Epithelial cell of esophagus (primary cell): Measurements from ENCODE around the gene MARVELD1.
A peak's percentile ranks its signal among the peaks of the same experiment; 100 is the strongest.
"Not testable (repeated sequence)": the region's sequence is repeated elsewhere in the genome, so short reads cannot be mapped to it uniquely, and the experiment has no call there.

Experiments
- DNase-seq: peaks from one replicate; pipeline ENCODE4 v3.0.0; 2010; ENCODE audit warnings: low read depth
- H3K4me3 ChIP-seq: 2 replicates; pipeline ENCODE4 v1.5.1; 2011; ENCODE audit warnings: mild to moderate bottlenecking, low read length, control low read depth
- CTCF ChIP-seq: IDR thresholded peaks from 2 replicates; pipeline ENCODE4 v1.5.1; 2011; ENCODE audit warnings: low read depth, mild to moderate bottlenecking, low read length, control low read depth, inconsistent platforms; ENCODE audit not compliant: insufficient read depth; ENCODE audit errors: missing control alignments

MARVELD1 gene

DNA sequence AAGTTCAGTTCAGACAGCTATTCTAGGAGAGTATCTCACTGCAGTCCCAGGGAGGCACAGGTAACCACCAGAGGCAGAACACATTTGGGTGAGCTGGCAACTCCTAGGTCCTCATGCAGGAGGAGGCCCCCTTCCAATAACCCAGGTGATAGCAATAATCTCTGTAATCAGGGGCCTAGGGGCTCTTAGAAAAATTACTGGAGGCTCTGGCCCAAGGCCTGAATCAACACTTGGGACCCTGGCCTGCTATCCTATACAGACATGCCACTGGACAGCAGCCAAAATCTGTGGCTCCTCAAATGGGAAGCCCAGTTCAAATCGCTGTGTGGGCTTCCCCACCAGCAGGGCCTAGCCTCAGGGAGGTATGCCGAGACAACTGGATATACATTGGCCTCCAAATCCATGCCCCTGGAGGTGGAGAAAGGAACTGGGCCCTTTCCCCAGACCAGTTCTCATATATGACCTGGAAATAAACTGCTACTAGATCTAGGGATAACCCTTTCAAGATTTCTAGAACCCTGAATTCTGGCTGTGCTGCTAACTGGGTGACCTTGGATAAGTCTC, 28.1 kb upstream of the MARVELD1 start:
- TF ChIP-seq CTCF = peak; percentile 57
- DNase-seq = peak; percentile 67
- H3K4me3 ChIP-seq = peak overlapping the region; percentile 99

- no peak for DNase-seq
- no peak for TF ChIP-seq CTCF
- peak overlapping the region; percentile 99 for H3K4me3 ChIP-seq
Observed at GRCh38 chr10:97686301-97686961, 27.1 kb upstream of the MARVELD1 start.

DNA sequence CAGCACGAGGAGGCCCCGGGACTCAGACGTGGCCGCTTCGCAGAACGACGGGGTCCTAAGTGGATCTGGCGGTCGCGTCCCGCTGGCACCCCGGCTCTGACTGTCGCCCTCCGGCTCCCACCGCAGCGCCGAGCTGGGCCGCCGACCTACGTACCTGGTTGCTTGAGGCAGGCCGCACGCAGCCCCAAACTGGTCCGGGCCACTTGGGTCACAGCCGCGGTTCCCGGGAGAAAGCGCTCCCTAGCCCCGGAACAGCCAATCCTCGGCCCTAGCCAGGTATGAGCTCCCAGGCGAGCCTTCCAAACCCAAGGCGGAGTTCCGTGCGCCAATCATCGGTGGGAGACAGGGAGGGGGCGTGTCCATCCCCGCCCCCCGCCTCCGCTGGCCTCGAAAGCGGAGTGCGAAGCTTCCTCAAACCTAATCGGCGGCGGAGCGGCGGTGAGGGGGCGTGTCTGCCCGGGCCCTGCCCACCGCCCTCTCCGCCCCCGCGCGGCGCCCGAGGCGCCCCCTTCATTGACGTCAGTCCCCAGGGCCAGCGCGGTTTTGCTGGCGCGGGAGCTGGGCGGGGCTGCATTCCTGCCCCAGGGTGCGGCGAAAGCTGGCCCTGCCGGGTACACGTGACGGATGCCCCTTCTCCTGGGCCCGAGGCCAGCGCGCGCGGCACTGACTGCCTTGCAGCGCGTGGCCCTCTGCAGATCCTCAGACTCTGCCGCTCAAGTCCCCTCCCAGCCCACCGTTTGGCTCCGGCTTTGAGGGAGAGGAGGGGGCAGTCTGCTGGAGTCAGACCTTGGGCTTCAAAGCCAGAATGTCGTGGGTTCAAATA, 26.4 kb upstream of the MARVELD1 start, which contains the start of gene AVPI1:
Gene AVPI1, minus strand, starts transcription at position 280 of the 823 bp plus-strand sequence. CDS start 7,336 bp downstream, outside the sequence.
- TF ChIP-seq CTCF = no peak
- peak within 1 kb of the TSS; percentile 99 for H3K4me3 ChIP-seq

DNA sequence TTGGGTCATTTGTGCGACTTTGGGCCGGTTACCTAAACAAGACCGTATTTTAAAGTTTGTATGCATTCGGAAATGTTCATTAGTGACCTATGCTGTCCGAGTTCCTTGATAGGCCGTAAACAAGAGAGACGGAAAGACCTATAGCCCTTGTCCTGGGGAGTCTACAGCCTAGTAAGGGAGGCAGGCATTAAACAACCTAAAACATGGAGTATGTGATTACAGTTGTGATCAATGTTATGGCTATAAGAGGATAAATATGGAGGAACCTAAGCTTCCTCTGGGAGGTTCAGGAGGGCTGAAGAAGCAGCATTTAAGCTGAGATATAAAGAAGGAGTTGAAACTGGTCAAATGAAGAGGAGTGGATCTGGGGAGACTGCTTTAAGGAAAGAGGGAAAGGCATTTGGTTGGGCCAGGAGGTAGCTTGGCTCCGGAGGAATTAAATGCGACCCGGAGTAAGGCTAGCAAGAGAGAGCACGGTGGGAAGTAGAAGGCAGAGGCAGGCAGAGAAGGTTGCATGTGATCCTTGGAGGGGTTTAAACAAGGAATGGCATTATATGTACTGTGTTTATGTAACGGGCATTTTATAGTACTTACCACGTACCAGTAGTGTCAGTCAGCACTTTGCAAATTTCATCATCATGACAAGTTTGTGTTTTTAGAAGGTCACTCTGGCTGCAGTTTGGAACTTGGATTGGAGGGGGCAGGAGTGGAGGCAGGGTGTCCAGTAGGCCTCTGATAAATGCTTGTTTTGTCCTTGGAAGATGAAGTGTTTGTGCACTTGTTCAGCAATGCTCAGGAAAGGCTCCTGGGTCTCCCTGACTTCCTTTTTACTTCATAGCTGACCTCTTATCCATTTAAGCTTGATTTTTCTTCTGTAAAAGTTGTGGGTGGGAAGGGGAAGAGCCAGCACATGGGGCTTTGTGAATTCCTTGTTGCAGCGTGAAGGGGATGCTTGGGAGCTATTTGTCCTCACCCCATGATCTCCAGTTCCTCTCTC, 25.4 kb upstream of the MARVELD1 start:
- no peak for TF ChIP-seq CTCF
- H3K4me3 ChIP-seq = no peak overlapping the region
- peak; percentile 58 for DNase-seq

More for the DNA sequence above, 26.4 kb upstream of the MARVELD1 start, which contains the start of gene AVPI1:
- peak; percentile 99 for DNase-seq

GRCh38 chr10:97689559-97690020, 23.9 kb upstream of the MARVELD1 start:
- H3K4me3 ChIP-seq = no peak overlapping the region
- TF ChIP-seq CTCF = peak; percentile 39
- peak; percentile 100 for DNase-seq

GRCh38 chr10:97690133-97690532, 23.4 kb upstream of the MARVELD1 start:
- DNase-seq = peak; percentile 93
- TF ChIP-seq CTCF = no peak
- no peak overlapping the region for H3K4me3 ChIP-seq

DNA sequence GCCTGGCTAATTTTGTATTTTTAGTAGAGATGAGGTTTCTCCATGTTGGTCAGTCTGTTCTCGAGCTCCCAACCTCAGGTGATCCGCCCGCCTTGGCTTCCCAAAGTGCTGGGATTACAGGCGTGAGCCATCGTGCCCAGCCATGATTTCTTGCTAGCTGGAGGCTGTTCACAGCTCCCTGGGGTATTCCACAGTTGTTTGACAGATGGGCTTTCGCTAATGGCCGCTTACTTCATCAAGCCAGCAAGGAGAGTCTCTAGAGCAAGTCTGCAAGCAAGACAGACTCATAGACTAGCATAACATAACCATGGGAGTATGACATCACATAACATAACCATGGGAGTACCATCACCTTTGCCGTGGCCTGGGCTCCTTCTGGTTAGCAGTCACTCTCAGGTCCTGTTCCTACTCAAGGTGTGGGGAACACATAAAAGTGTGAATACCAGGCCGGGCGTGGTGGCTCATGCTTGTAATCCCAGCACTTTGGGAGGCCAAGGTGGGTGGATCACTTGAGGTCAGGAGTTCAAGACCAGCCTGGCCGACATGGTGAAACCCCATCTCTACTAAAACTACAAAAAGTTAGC, 15.4 kb upstream of the MARVELD1 start:
- DNase-seq, H3K4me3 ChIP-seq: not testable (repeated sequence)
